Neural cell (in vitro differentiated cells): ENCODE measurements around the gene USH1C. TPM values are rescaled to one million over a fixed set of nuclear protein-coding genes. Genes with fewer than 3 reads are reported as not detected.

Source experiments
- H2AFZ ChIP-seq: fragments of 200-600, 300-800 bp; sonication (generic), shearing (Covaris generic); 2 replicates; pipeline ENCODE4 v1.6.0; 2014; ENCODE audit warnings: low read depth, mild to moderate bottlenecking, antibody characterized with exemption, low read length, moderate library complexity
- H3F3A ChIP-seq: fragments of 200-600 bp; shearing (Covaris generic); 2 replicates; pipeline ENCODE4 v1.6.1; 2016; ENCODE audit warnings: mild to moderate bottlenecking, moderate library complexity, mixed read lengths, antibody characterized with exemption, low read length; ENCODE audit not compliant: insufficient read depth, poor library complexity, severe bottlenecking
- H3K27ac ChIP-seq: fragments of 200-600, 300-800 bp; sonication (generic), shearing (Covaris generic); 2 replicates; pipeline ENCODE4 v1.5.1; 2014; ENCODE audit warnings: mild to moderate bottlenecking, low read length, moderate library complexity
- H3K27me3 ChIP-seq: fragments of 300-800, 200-600 bp; sonication (generic), shearing (Covaris generic); 2 replicates; pipeline ENCODE4 v1.6.0; 2014; ENCODE audit warnings: mild to moderate bottlenecking, low read depth, low read length, moderate library complexity; ENCODE audit not compliant: insufficient read depth
- H3K36me3 ChIP-seq: fragments of 300-800, 200-600 bp; sonication (generic), shearing (Covaris generic); 2 replicates; pipeline ENCODE4 v1.5.1; 2014; ENCODE audit warnings: mild to moderate bottlenecking, antibody characterized with exemption, low read length, moderate library complexity; ENCODE audit not compliant: insufficient read depth
- H3K4me2 ChIP-seq: fragments of 300-800, 200-600 bp; sonication (generic), shearing (Covaris generic); 2 replicates; pipeline ENCODE4 v1.6.0; 2014; ENCODE audit warnings: mild to moderate bottlenecking, low read length
- H3K4me3 ChIP-seq: fragments of 300-800, 200-600 bp; sonication (generic), shearing (Covaris generic); 2 replicates; pipeline ENCODE4 v1.5.1; 2014; ENCODE audit warnings: mild to moderate bottlenecking, low read length, moderate library complexity
- H3K79me2 ChIP-seq: fragments of 200-600 bp; shearing (Covaris generic); replicated peaks from 2 replicates; pipeline ENCODE4 v1.6.0; 2014; ENCODE audit warnings: mild to moderate bottlenecking, low read length, moderate library complexity; ENCODE audit not compliant: insufficient read depth
- H3K9ac ChIP-seq: fragments of 300-800, 200-600 bp; sonication (generic), shearing (Covaris generic); 2 replicates; pipeline ENCODE4 v1.6.1; 2016; ENCODE audit warnings: mild to moderate bottlenecking, low read length, mixed read lengths
- H3K9me2 ChIP-seq: fragments of 200-600 bp; shearing (Covaris generic); 2 replicates; pipeline ENCODE4 v1.6.1; 2016; ENCODE audit warnings: mild to moderate bottlenecking, low read length, mixed read lengths; ENCODE audit not compliant: insufficient read depth
- H3K9me3 ChIP-seq: fragments of 200-600, 300-800 bp; sonication (generic), shearing (Covaris generic); 2 replicates; pipeline ENCODE4 v1.6.1; 2016; ENCODE audit warnings: mild to moderate bottlenecking, mixed run types, low read length, moderate library complexity, mixed read lengths
- H4K20me1 ChIP-seq: fragments of 200-600 bp; shearing (Covaris generic); 2 replicates; pipeline ENCODE4 v1.6.1; 2016; ENCODE audit warnings: mild to moderate bottlenecking, mixed run types; ENCODE audit not compliant: insufficient read depth
- EP300 ChIP-seq: fragments of 450-650 bp; conservative IDR thresholded peaks from 2 replicates; pipeline ENCODE4 v1.6.1; 2014; ENCODE audit warnings: antibody characterized with exemption, mild to moderate bottlenecking, moderate library complexity; ENCODE audit not compliant: poor library complexity, severe bottlenecking
- EZH2 ChIP-seq: fragments of 200-600, 300-800 bp; shearing (Covaris generic), sonication (generic); IDR thresholded peaks from 2 replicates; pipeline ENCODE4 v1.6.1; 2014; ENCODE audit warnings: antibody characterized with exemption, low read length, borderline replicate concordance, mild to moderate bottlenecking; ENCODE audit not compliant: insufficient read depth, poor library complexity, severe bottlenecking
- MXI1 ChIP-seq: fragments of 450-650 bp; conservative IDR thresholded peaks from 2 replicates; pipeline ENCODE4 v1.6.1; 2014; ENCODE audit warnings: antibody characterized with exemption, mild to moderate bottlenecking; ENCODE audit not compliant: poor library complexity, severe bottlenecking
- POLR2AphosphoS5 ChIP-seq: IDR thresholded peaks from 2 replicates; pipeline ENCODE4 v1.6.1; 2012
- RAD21 ChIP-seq: fragments of 450-650 bp; conservative IDR thresholded peaks from 2 replicates; pipeline ENCODE4 v1.6.1; 2014; ENCODE audit warnings: antibody characterized with exemption, mild to moderate bottlenecking, moderate library complexity
- SMC3 ChIP-seq: fragments of 450-650 bp; conservative IDR thresholded peaks from 2 replicates; pipeline ENCODE4 v1.6.1; 2014; ENCODE audit warnings: antibody characterized with exemption, mild to moderate bottlenecking, moderate library complexity; ENCODE audit not compliant: poor library complexity
- TAF1 ChIP-seq: IDR thresholded peaks from 2 replicates; pipeline ENCODE4 v1.6.1; 2012; ENCODE audit warnings: low read depth
- polyA plus RNA-seq: library from polyadenylated mRNA; depleted of rRNA; stranded (reverse); fragments of >200 nt; gene quantifications from 2 replicates; pipeline ENCODE4 v1.2.3, GENCODE V29; 2014
- TF ChIP-seq, protein P1 (sequence below): IDR thresholded peaks from 2 replicates; pipeline ENCODE4 v1.6.1; 2012; ENCODE audit warnings: borderline replicate concordance
- TF ChIP-seq, protein P2 (sequence below): fragments of 450-650 bp; IDR thresholded peaks from 2 replicates; pipeline ENCODE4 v1.5.1; 2014; ENCODE audit warnings: antibody characterized with exemption, mild to moderate bottlenecking, moderate library complexity; ENCODE audit not compliant: poor library complexity, severe bottlenecking

Gene USH1C
- polyA plus RNA-seq, 1 donor from 2014 or later = 0.67 TPM

DNA sequence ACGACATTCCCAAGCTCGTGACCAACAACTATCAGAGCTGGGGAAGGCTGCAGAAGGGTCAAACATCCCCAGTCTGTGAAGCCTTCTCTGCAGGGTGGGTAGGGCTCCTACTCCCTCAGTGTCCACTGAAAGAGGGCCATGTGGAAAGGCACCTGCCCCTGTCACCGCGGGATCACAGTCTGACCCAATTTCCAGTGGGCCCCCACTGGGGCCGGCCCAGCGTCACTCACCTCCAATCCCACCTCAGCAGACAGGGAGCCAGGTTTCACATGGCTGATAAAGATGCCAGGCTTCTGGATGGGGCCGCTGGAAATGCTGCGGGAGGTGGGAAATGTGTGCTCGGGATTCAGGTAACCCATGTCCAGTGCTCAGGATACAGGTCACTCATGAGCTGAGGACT lies 20.0 kb downstream of the USH1C start:
- TF ChIP-seq EP300 (no peak), POLR2AphosphoS5 (no peak), MXI1 (no peak), RAD21 (no peak), TAF1 (no peak), EZH2 (no peak), SMC3 (no peak)
- TF ChIP-seq, protein P1, sequence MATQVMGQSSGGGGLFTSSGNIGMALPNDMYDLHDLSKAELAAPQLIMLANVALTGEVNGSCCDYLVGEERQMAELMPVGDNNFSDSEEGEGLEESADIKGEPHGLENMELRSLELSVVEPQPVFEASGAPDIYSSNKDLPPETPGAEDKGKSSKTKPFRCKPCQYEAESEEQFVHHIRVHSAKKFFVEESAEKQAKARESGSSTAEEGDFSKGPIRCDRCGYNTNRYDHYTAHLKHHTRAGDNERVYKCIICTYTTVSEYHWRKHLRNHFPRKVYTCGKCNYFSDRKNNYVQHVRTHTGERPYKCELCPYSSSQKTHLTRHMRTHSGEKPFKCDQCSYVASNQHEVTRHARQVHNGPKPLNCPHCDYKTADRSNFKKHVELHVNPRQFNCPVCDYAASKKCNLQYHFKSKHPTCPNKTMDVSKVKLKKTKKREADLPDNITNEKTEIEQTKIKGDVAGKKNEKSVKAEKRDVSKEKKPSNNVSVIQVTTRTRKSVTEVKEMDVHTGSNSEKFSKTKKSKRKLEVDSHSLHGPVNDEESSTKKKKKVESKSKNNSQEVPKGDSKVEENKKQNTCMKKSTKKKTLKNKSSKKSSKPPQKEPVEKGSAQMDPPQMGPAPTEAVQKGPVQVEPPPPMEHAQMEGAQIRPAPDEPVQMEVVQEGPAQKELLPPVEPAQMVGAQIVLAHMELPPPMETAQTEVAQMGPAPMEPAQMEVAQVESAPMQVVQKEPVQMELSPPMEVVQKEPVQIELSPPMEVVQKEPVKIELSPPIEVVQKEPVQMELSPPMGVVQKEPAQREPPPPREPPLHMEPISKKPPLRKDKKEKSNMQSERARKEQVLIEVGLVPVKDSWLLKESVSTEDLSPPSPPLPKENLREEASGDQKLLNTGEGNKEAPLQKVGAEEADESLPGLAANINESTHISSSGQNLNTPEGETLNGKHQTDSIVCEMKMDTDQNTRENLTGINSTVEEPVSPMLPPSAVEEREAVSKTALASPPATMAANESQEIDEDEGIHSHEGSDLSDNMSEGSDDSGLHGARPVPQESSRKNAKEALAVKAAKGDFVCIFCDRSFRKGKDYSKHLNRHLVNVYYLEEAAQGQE = no peak
- TF ChIP-seq, protein P2, sequence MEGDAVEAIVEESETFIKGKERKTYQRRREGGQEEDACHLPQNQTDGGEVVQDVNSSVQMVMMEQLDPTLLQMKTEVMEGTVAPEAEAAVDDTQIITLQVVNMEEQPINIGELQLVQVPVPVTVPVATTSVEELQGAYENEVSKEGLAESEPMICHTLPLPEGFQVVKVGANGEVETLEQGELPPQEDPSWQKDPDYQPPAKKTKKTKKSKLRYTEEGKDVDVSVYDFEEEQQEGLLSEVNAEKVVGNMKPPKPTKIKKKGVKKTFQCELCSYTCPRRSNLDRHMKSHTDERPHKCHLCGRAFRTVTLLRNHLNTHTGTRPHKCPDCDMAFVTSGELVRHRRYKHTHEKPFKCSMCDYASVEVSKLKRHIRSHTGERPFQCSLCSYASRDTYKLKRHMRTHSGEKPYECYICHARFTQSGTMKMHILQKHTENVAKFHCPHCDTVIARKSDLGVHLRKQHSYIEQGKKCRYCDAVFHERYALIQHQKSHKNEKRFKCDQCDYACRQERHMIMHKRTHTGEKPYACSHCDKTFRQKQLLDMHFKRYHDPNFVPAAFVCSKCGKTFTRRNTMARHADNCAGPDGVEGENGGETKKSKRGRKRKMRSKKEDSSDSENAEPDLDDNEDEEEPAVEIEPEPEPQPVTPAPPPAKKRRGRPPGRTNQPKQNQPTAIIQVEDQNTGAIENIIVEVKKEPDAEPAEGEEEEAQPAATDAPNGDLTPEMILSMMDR = no peak
- H3K4me2 ChIP-seq = no peak overlapping the region
- H2AFZ ChIP-seq = no peak overlapping the region
- no peaks in the 10 kb centered on the region for H3F3A ChIP-seq
- no peaks in the 10 kb centered on the region for H3K27me3 ChIP-seq
- no peaks in the 10 kb centered on the region for H3K9me3 ChIP-seq
- H3K27ac ChIP-seq = no peak overlapping the region
- no peak overlapping the region for H3K9ac ChIP-seq
- no peak overlapping the region for H3K4me3 ChIP-seq
- H4K20me1 ChIP-seq = no peaks in the 10 kb centered on the region
- no peaks in the 10 kb centered on the region for H3K79me2 ChIP-seq
- H3K9me2 ChIP-seq = no peaks in the 10 kb centered on the region
- no peaks in the 10 kb centered on the region for H3K36me3 ChIP-seq

DNA sequence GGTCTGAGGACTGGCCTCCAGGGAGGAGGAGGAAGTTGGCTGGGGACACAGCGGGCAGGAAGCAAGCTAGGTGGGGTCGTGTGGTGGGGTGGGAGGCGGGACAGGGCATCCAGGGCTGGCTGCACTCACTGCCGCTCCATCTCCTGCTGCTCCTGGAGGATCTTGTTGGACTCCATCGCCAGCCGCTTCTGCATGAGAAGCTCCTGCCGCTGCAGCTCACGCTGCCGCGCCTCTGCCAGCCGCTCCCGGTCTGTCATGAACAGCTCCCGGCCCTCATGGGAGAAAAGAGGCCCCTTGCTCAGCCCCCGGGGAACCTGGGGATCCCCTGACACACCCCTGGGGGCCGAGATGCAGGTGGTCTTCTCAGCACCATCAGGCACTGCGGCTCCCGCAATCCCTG lies 21.6 kb downstream of the USH1C start:
- H3K4me2 ChIP-seq = no peak overlapping the region
- H3K9me3 ChIP-seq = no peaks in the 10 kb centered on the region
- H3F3A ChIP-seq = no peaks in the 10 kb centered on the region
- no peak overlapping the region for H2AFZ ChIP-seq
- no peaks in the 10 kb centered on the region for H4K20me1 ChIP-seq
- TF ChIP-seq TAF1 (no peak), SMC3 (no peak)
- H3K9ac ChIP-seq = no peak overlapping the region
- no peak overlapping the region for H3K4me3 ChIP-seq
- no peaks in the 10 kb centered on the region for H3K9me2 ChIP-seq
- H3K27me3 ChIP-seq = no peaks in the 10 kb centered on the region
- no peaks in the 10 kb centered on the region for H3K36me3 ChIP-seq
- no peaks in the 10 kb centered on the region for H3K79me2 ChIP-seq
- H3K27ac ChIP-seq = no peak overlapping the region
